ENCODE results near the gene CAT.

The CAT gene

GRCh38 chr11:34501500-34501899 lies 62.8 kb downstream of the CAT start:
- H2BK12ac ChIP-seq (ENCODE audit: low read length): no peak overlapping the region
- H3K79me2 ChIP-seq (ENCODE audit: control insufficient read depth, insufficient read depth, low read length, poor library complexity): no peaks in the 10 kb centered on the region
- H3K9me3 ChIP-seq (ENCODE audit: insufficient read depth, low read depth, low read length): peaks cover 1% of the 10 kb centered on the region
- no peaks in the 10 kb centered on the region for H3K79me1 ChIP-seq (ENCODE audit: low read length)
- no peak overlapping the region for H4K91ac ChIP-seq (ENCODE audit: low read depth, low read length)
- H3K27ac ChIP-seq (ENCODE audit: low read depth, low read length): no peak overlapping the region
- H3K4me2 ChIP-seq (ENCODE audit: low read length): no peak overlapping the region
- H3K4me3 ChIP-seq (ENCODE audit: low read depth, low read length): no peak overlapping the region
- no peak overlapping the region for H2AK5ac ChIP-seq (ENCODE audit: low read length)
- H3K14ac ChIP-seq (ENCODE audit: low read length): no peak overlapping the region
- H4K12ac ChIP-seq (ENCODE audit: low read depth, low read length): no peak overlapping the region
- H3K9ac ChIP-seq (ENCODE audit: low read length): no peak overlapping the region
- no peak overlapping the region for H2AFZ ChIP-seq (ENCODE audit: insufficient read depth, low read length, poor library complexity)
- H3K27me3 ChIP-seq (ENCODE audit: insufficient read depth, low read length): no peaks in the 10 kb centered on the region
- H3K4ac ChIP-seq (ENCODE audit: low read depth, low read length): no peak overlapping the region
- H4K8ac ChIP-seq (ENCODE audit: low read depth, low read length): no peak overlapping the region
- no peak overlapping the region for H2BK120ac ChIP-seq (ENCODE audit: insufficient read depth, low read length, poor library complexity)
- no peak overlapping the region for H2BK5ac ChIP-seq (ENCODE audit: low read depth, low read length, poor library complexity)
- DNase-seq: peak; percentile 41 to 73
- H3K18ac ChIP-seq (ENCODE audit: low read length): no peak overlapping the region
- H3K4me1 ChIP-seq (ENCODE audit: control insufficient read depth in 1 of 2, insufficient read depth in 2 of 2, low read length in 2 of 2): no peaks in the 10 kb centered on the region
- no peak overlapping the region for H3K23ac ChIP-seq (ENCODE audit: low read length)
- no peaks in the 10 kb centered on the region for H3K36me3 ChIP-seq (ENCODE audit: control insufficient read depth in 1 of 2, insufficient read depth in 2 of 2, low read length in 2 of 2)
- WGBS (ENCODE audit: extremely low coverage, insufficient coverage, insufficient read length): no CpG with 5 or more reads among the region's 4 CpGs

GRCh38 chr11:34501949-34502348 lies 63.2 kb downstream of the CAT start:
- H3K79me2 ChIP-seq (ENCODE audit: control insufficient read depth, insufficient read depth, low read length, poor library complexity): no peaks in the 10 kb centered on the region

GRCh38 chr11:34502949-34503348 lies 64.2 kb downstream of the CAT start:
- no peak overlapping the region for H3K23ac ChIP-seq (ENCODE audit: low read length)
- no CpG with 5 or more reads among the region's 3 CpGs for WGBS (ENCODE audit: extremely low coverage, insufficient coverage, insufficient read length)
- H2BK120ac ChIP-seq (ENCODE audit: insufficient read depth, low read length, poor library complexity): no peak overlapping the region
- no peak overlapping the region for H2AFZ ChIP-seq (ENCODE audit: insufficient read depth, low read length, poor library complexity)
- H3K79me1 ChIP-seq (ENCODE audit: low read length): no peaks in the 10 kb centered on the region
- H3K4ac ChIP-seq (ENCODE audit: low read depth, low read length): no peak overlapping the region
- H3K27me3 ChIP-seq (ENCODE audit: insufficient read depth, low read length): no peaks in the 10 kb centered on the region
- no peak overlapping the region for H2BK5ac ChIP-seq (ENCODE audit: low read depth, low read length, poor library complexity)
- no peak overlapping the region for H3K4me3 ChIP-seq (ENCODE audit: low read depth, low read length)
- H3K4me1 ChIP-seq (ENCODE audit: control insufficient read depth in 1 of 2, insufficient read depth in 2 of 2, low read length in 2 of 2): no peaks in the 10 kb centered on the region
- H3K27ac ChIP-seq (ENCODE audit: low read depth, low read length): no peak overlapping the region
- no peak overlapping the region for H3K9ac ChIP-seq (ENCODE audit: low read length)
- no peak overlapping the region for H3K4me2 ChIP-seq (ENCODE audit: low read length)
- H3K9me3 ChIP-seq (ENCODE audit: insufficient read depth, low read depth, low read length): peaks cover 1% of the 10 kb centered on the region
- H3K18ac ChIP-seq (ENCODE audit: low read length): no peak overlapping the region
- H3K14ac ChIP-seq (ENCODE audit: low read length): no peak overlapping the region
- DNase-seq: no peak
- no peak overlapping the region for H2AK5ac ChIP-seq (ENCODE audit: low read length)
- H2BK12ac ChIP-seq (ENCODE audit: low read length): no peak overlapping the region
- no peaks in the 10 kb centered on the region for H3K79me2 ChIP-seq (ENCODE audit: control insufficient read depth, insufficient read depth, low read length, poor library complexity)
- no peaks in the 10 kb centered on the region for H3K36me3 ChIP-seq (ENCODE audit: control insufficient read depth in 1 of 2, insufficient read depth in 2 of 2, low read length in 2 of 2)
- no peak overlapping the region for H4K91ac ChIP-seq (ENCODE audit: low read depth, low read length)
- no peak overlapping the region for H4K8ac ChIP-seq (ENCODE audit: low read depth, low read length)
- H4K12ac ChIP-seq (ENCODE audit: low read depth, low read length): no peak overlapping the region

More at GRCh38 chr11:34501949-34502348, 63.2 kb downstream of the CAT start:
- H2BK5ac ChIP-seq (ENCODE audit: low read depth, low read length, poor library complexity): no peak overlapping the region
- H2AK5ac ChIP-seq (ENCODE audit: low read length): no peak overlapping the region
- no peak overlapping the region for H3K4me3 ChIP-seq (ENCODE audit: low read depth, low read length)
- no CpG with 5 or more reads among the region's 2 CpGs for WGBS (ENCODE audit: extremely low coverage, insufficient coverage, insufficient read length)
- no peak overlapping the region for H3K27ac ChIP-seq (ENCODE audit: low read depth, low read length)
- no peak for DNase-seq
- no peak overlapping the region for H3K9ac ChIP-seq (ENCODE audit: low read length)
- no peak overlapping the region for H2AFZ ChIP-seq (ENCODE audit: insufficient read depth, low read length, poor library complexity)
- H4K91ac ChIP-seq (ENCODE audit: low read depth, low read length): no peak overlapping the region
- H3K79me1 ChIP-seq (ENCODE audit: low read length): no peaks in the 10 kb centered on the region
- no peaks in the 10 kb centered on the region for H3K36me3 ChIP-seq (ENCODE audit: control insufficient read depth in 1 of 2, insufficient read depth in 2 of 2, low read length in 2 of 2)
- H2BK12ac ChIP-seq (ENCODE audit: low read length): no peak overlapping the region
- no peak overlapping the region for H2BK120ac ChIP-seq (ENCODE audit: insufficient read depth, low read length, poor library complexity)
- H4K8ac ChIP-seq (ENCODE audit: low read depth, low read length): no peak overlapping the region
- H3K4me1 ChIP-seq (ENCODE audit: control insufficient read depth in 1 of 2, insufficient read depth in 2 of 2, low read length in 2 of 2): no peaks in the 10 kb centered on the region
- no peak overlapping the region for H4K12ac ChIP-seq (ENCODE audit: low read depth, low read length)
- no peak overlapping the region for H3K14ac ChIP-seq (ENCODE audit: low read length)
- H3K27me3 ChIP-seq (ENCODE audit: insufficient read depth, low read length): no peaks in the 10 kb centered on the region
- no peak overlapping the region for H3K4ac ChIP-seq (ENCODE audit: low read depth, low read length)
- H3K9me3 ChIP-seq (ENCODE audit: insufficient read depth, low read depth, low read length): peaks cover 1% of the 10 kb centered on the region
- no peak overlapping the region for H3K4me2 ChIP-seq (ENCODE audit: low read length)
- H3K23ac ChIP-seq (ENCODE audit: low read length): no peak overlapping the region
- H3K18ac ChIP-seq (ENCODE audit: low read length): no peak overlapping the region

GRCh38 chr11:34505874-34506273 lies 67.1 kb downstream of the CAT start:
- no peak overlapping the region for H3K27ac ChIP-seq (ENCODE audit: low read depth, low read length)
- H3K4me3 ChIP-seq (ENCODE audit: low read depth, low read length): no peak overlapping the region
- no peaks in the 10 kb centered on the region for H3K79me2 ChIP-seq (ENCODE audit: control insufficient read depth, insufficient read depth, low read length, poor library complexity)
- no peak overlapping the region for H4K12ac ChIP-seq (ENCODE audit: low read depth, low read length)
- no peak overlapping the region for H3K4me2 ChIP-seq (ENCODE audit: low read length)
- H2BK12ac ChIP-seq (ENCODE audit: low read length): no peak overlapping the region
- H3K23ac ChIP-seq (ENCODE audit: low read length): no peak overlapping the region
- DNase-seq: no peak
- no peak overlapping the region for H3K4ac ChIP-seq (ENCODE audit: low read depth, low read length)
- no peak overlapping the region for H2BK120ac ChIP-seq (ENCODE audit: insufficient read depth, low read length, poor library complexity)
- no peak overlapping the region for H2BK5ac ChIP-seq (ENCODE audit: low read depth, low read length, poor library complexity)
- H3K14ac ChIP-seq (ENCODE audit: low read length): no peak overlapping the region
- H3K4me1 ChIP-seq (ENCODE audit: control insufficient read depth in 1 of 2, insufficient read depth in 2 of 2, low read length in 2 of 2): no peaks in the 10 kb centered on the region
- H3K18ac ChIP-seq (ENCODE audit: low read length): no peak overlapping the region
- no peaks in the 10 kb centered on the region for H3K9me3 ChIP-seq (ENCODE audit: insufficient read depth, low read depth, low read length)
- no peak overlapping the region for H4K91ac ChIP-seq (ENCODE audit: low read depth, low read length)
- no peak overlapping the region for H3K9ac ChIP-seq (ENCODE audit: low read length)
- no peaks in the 10 kb centered on the region for H3K27me3 ChIP-seq (ENCODE audit: insufficient read depth, low read length)
- no peak overlapping the region for H4K8ac ChIP-seq (ENCODE audit: low read depth, low read length)
- WGBS (ENCODE audit: extremely low coverage, insufficient coverage, insufficient read length): no CpG with 5 or more reads among the region's 5 CpGs
- no peaks in the 10 kb centered on the region for H3K36me3 ChIP-seq (ENCODE audit: control insufficient read depth in 1 of 2, insufficient read depth in 2 of 2, low read length in 2 of 2)
- H2AFZ ChIP-seq (ENCODE audit: insufficient read depth, low read length, poor library complexity): no peak overlapping the region
- no peaks in the 10 kb centered on the region for H3K79me1 ChIP-seq (ENCODE audit: low read length)
- no peak overlapping the region for H2AK5ac ChIP-seq (ENCODE audit: low read length)
